ENCODE data around the gene OR4F6.

The OR4F6 gene

DNA sequence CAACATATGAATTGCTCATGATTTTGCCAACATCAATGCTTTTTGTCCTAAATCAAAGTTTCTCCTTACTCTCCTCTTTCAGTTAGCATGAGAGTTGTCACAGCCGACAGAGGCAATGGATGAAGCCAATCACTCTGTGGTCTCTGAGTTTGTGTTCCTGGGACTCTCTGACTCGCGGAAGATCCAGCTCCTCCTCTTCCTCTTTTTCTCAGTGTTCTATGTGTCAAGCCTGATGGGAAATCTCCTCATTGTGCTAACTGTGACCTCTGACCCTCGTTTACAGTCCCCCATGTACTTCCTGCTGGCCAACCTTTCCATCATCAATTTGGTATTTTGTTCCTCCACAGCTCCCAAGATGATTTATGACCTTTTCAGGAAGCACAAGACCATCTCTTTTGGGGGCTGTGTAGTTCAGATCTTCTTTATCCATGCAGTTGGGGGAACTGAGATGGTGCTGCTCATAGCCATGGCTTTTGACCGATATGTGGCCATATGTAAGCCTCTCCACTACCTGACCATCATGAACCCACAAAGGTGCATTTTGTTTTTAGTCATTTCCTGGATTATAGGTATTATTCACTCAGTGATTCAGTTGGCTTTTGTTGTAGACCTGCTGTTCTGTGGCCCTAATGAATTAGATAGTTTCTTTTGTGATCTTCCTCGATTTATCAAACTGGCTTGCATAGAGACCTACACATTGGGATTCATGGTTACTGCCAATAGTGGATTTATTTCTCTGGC lies 2.5 kb downstream of the OR4F6 start:
- no peak for DNase-seq

GRCh38 chr15:101807345-101807945 lies 4.1 kb downstream of the OR4F6 start:
- no peak for DNase-seq

DNA sequence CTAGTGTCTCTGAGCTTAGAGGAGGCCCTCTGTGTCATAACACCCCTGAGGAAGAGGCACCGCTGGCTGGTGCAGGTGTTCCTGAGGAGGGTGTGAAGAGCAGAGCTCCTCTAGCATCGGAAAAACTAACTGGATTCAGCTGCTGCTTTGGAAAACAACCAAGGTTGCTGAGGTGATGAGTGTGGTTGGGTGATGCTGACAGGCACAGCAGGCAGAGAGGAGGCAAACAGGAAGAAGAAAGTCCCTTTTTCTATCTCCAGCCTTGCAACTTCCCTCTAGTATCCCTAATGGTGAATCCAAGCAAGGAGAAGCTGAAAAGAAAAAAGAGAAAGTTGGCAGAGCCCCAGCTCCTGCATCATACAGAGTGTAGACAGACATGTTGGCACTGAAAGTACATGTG lies 4.9 kb downstream of the OR4F6 start:
- DNase-seq, result no peak

GRCh38 chr15:101810456-101810855 lies 7.1 kb downstream of the OR4F6 start:
- no peak for DNase-seq

DNA sequence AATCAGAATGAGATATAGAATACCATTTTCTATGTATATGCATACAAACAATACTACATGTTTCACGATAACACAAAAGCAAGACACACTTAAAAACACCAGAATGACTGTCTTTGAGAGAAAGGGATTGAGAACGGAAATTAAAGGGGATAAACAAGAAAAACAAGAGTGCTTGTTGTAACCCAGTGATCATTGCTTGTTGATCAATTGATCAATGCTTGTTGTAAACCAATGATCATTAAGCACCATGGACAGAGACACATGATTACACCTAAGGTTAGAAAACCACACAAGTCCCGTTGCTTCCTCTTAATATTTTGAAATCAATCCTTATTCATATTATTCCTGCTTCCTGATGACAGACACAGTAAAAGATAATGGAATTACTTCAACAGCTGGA lies 7.6 kb downstream of the OR4F6 start:
- DNase-seq, result no peak

GRCh38 chr15:101811902-101812301 lies 8.6 kb downstream of the OR4F6 start, which contains the start of gene OR4F15:
Gene OR4F15, plus strand, starts transcription at chr15:101812202. Its CDS starts 5,985 bp downstream, at chr15:101818187.
- DNase-seq, result no peak

DNA sequence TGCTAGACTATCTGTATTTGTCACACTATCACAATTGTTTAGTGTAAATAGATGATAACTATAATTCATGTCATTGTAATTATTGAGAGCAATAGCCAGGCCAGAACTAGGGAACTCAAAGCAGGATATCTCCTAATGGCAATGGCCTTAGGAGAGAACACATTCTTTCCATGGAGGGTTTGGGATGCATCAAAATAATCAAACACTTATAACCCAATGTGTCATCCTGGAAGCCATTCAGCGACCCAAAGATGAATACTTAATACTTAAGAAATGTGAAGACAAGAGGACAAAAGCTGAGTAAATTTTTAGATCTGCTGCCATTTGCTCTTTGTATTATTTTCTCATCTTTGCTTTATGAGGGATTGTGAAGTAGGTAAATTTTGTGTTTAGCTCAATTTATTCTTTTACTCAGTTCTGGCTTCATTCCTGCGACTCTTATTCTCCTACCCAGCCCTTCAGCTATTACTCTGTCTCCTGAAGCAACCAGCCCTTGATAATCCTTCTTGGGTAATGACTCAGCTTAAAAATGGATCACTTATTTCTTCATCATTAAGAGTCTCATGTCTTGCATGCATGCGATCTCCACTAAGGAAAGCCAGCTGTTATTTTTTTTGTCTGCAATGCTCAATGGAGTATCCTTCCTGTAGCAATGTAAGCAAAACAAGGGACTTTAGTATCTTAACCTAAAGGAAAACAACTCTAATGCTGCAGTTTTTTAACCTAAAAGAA lies 10.7 kb downstream of the OR4F6 start:
- DNase-seq, result no peak

- no peak for DNase-seq
Observed at GRCh38 chr15:101820781-101821180, 17.5 kb downstream of the OR4F6 start.

DNA sequence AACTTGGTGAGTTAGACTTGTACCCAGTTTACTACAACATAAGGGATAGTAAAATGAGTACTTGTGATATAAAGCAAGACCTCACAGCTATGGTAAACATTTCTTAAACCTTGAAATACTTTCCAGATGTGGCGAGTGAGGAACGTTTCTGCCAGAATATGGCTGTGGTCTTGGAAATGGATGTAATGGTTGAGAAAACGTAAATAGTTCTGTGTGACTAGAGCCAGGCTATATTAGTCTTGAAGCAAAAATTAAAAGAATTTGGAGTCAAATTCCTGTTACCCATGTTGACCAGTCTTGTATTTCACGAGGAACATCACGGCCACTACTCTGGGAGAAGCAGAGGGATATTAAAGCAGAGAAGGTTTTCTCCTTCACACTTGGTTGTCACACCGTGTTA lies 23.9 kb downstream of the OR4F6 start:
- no peak for DNase-seq

- no peak for DNase-seq
Observed at GRCh38 chr15:101828774-101829173, 25.5 kb downstream of the OR4F6 start.

GRCh38 chr15:101841656-101842055 lies 38.3 kb downstream of the OR4F6 start:
- DNase-seq, result no peak

DNA sequence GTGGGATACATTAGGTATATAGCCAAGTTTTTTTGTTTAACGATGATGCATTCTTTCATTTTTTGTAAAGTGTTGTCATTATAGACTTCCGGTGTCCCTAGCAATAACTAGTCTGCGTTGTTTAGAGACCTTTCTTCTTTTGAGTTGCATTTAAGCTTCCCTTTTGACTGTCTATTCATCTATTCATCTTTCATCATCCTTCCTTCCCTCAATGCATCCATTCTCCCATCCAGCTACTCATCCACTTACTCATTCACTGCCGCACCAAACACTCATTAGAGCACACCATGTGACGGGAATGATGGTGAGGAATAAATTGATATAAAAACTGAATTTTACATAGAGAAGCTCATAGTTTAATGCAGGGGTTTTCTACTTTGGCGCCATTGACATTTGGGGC lies 41.6 kb downstream of the OR4F6 start:
- DNase-seq, result no peak

- no peak for DNase-seq
Observed at GRCh38 chr15:101852356-101852755, 49.0 kb downstream of the OR4F6 start.

Measured in DMS79 (cell line).